ENCODE results near the gene NHLH1. TPM values are rescaled to one million over a fixed set of nuclear protein-coding genes. Genes with fewer than 3 reads are reported as not detected.

Gene NHLH1

DNA sequence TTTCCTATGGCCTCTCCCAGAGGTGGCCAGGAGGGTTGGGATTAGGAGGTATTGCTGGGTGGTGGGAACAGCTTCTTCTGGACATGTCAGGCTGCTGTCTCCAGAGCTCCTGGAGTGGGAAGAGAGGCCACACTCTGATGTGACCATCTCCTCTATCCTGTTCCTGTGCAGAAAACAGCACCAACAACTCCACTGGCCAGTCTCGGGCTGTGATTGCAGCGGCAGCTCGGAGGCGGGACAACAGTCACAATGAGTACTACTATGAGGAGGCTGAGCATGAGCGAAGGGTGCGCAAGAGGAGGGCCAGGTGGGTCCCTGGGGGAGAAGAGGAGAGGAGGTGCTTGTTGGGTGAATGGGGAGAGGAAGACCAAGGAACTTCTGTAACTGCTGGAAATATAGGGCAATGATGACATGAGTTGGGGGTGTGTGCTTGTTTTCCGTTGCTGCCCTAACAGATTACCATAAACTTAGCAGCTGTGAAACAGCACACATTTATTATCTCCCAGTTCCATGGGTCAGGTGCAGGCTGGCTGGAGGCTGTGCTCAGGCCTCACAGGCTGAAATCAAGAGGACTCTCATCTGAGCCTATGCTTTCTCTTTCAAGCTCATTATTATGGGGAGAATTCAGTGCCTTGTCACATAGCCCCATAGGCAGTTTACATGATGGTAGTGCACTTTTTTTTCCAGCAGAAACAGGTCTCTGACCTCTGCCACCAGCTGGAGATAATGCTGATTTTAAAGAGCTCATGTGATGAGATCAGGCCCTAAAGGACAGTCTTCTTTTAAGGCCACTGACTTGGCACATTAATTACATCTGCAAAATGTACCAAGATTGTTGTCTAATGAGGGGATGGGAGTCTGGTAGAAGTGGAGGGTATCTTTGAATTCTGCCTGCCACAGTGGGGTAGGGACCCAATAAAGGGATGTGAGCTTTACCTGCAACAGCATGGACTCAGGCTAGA, 54.3 kb downstream of the NHLH1 start:
- WGBS (ENCODE audit: extremely low coverage, insufficient coverage, low lambda C conversion rate) = no CpG with 5 or more reads among the region's 7 CpGs
- no peak overlapping the region for H4K5ac ChIP-seq (ENCODE audit: low read length)

DNA sequence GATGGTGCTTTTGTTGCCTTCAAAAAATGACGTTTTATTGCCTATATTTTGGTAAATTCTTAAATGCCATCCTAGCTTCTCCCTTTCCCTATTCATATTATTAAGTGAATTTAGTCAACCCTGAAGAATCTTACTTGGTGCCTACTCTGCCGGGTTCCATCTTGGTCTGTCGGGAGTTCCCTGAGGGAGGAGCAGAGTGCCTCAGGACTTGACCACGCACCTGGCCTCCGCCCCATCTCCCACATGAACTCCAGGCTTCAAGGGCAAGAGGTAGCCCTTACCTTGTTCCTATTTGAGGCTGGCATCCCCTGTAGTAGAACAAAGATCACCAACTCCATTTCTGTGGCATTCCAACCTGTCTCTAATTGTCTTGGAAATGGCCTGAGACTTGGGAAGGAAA, 55.0 kb downstream of the NHLH1 start:
- no peak overlapping the region for H2AK5ac ChIP-seq (ENCODE audit: low read length)
- no peak overlapping the region for H3K4me2 ChIP-seq (ENCODE audit: low read length)
- no peak overlapping the region for H4K8ac ChIP-seq (ENCODE audit: low read depth, low read length)
- no peak overlapping the region for H3K23ac ChIP-seq (ENCODE audit: low read length)
- no peaks in the 10 kb centered on the region for H3K27me3 ChIP-seq (ENCODE audit: insufficient read depth, low read length, poor library complexity)
- no peak overlapping the region for H3K27ac ChIP-seq (ENCODE audit: low read depth, low read length)
- H3K36me3 ChIP-seq (ENCODE audit: control insufficient read depth, insufficient read depth, low read length) = peaks cover 30% of the 10 kb centered on the region
- no peak overlapping the region for H2BK5ac ChIP-seq (ENCODE audit: low read length)
- no peak overlapping the region for H3K4me3 ChIP-seq (ENCODE audit: low read length)
- H3K4me1 ChIP-seq (ENCODE audit: control insufficient read depth, low read depth, low read length) = no peaks in the 10 kb centered on the region
- H3K79me2 ChIP-seq (ENCODE audit: control insufficient read depth, insufficient read depth, low read length) = no peaks in the 10 kb centered on the region
- no peak overlapping the region for H2BK120ac ChIP-seq (ENCODE audit: low read depth, low read length)
- H3K79me1 ChIP-seq (ENCODE audit: low read length) = peaks cover 7% of the 10 kb centered on the region
- WGBS (ENCODE audit: extremely low coverage, insufficient coverage, low lambda C conversion rate) = no CpG with 5 or more reads among the region's 5 CpGs
- no peak overlapping the region for H2BK15ac ChIP-seq (replicated peaks; ENCODE audit: low read depth)
- no peak overlapping the region for H3K9ac ChIP-seq (ENCODE audit: low read length)
- no peak overlapping the region for H3K4ac ChIP-seq (ENCODE audit: low read depth, low read length)
- no peak overlapping the region for H3K56ac ChIP-seq (ENCODE audit: low read length)
- no peak overlapping the region for H4K5ac ChIP-seq (ENCODE audit: low read length)
- H3K18ac ChIP-seq (ENCODE audit: low read length) = no peak overlapping the region
- DNase-seq = no peak

More for the DNA sequence above, 54.3 kb downstream of the NHLH1 start:
- Histone ChIP-seq H3K27me3 (ENCODE audit: insufficient read depth, low read length, poor library complexity) (no peaks in the 10 kb centered on the region), H3K4me1 (ENCODE audit: control insufficient read depth, low read depth, low read length) (no peaks in the 10 kb centered on the region), H3K9ac (ENCODE audit: low read length) (no peak overlapping the region), H3K79me2 (ENCODE audit: control insufficient read depth, insufficient read depth, low read length) (no peaks in the 10 kb centered on the region), H3K18ac (ENCODE audit: low read length) (no peak overlapping the region), H3K27ac (ENCODE audit: low read depth, low read length) (no peak overlapping the region), H3K79me1 (ENCODE audit: low read length) (peaks cover 7% of the 10 kb centered on the region), H2BK5ac (ENCODE audit: low read length) (no peak overlapping the region), H3K4me2 (ENCODE audit: low read length) (no peak overlapping the region), H3K56ac (ENCODE audit: low read length) (no peak overlapping the region), H3K23ac (ENCODE audit: low read length) (no peak overlapping the region), H2AK5ac (ENCODE audit: low read length) (no peak overlapping the region), H3K4ac (ENCODE audit: low read depth, low read length) (no peak overlapping the region), H3K36me3 (ENCODE audit: control insufficient read depth, insufficient read depth, low read length) (peaks cover 30% of the 10 kb centered on the region), H2BK120ac (ENCODE audit: low read depth, low read length) (no peak overlapping the region), H4K8ac (ENCODE audit: low read depth, low read length) (no peak overlapping the region), H2BK15ac (replicated peaks; ENCODE audit: low read depth) (no peak overlapping the region), H3K4me3 (ENCODE audit: low read length) (no peak overlapping the region)
- DNase-seq = no peak

Small RNA genes lying within 50 kb of the gene (small RNA-seq; reads per million reads assigned to genes)
- gene RF00019 (ENCODE audit: insufficient read depth) (not detected), gene RNU4-42P (ENCODE audit: insufficient read depth) (not detected)

All from mesendoderm (in vitro differentiated cells).